Endothelial cell of umbilical vein (primary cell): ENCODE results near the gene KCNMB3. TPM values are rescaled to one million over a fixed set of nuclear protein-coding genes. Genes with fewer than 3 reads are reported as not detected.

Experiments used
- BruUV-seq: library from RNA; stranded (reverse); fragments of 400-500 nt; replicated peaks from 2 replicates; lab custom pipeline; 2021; lab: Mats Ljungman, UMichigan
- CTCF ChIA-PET: fragments of 300-600, 350-600 bp; sonication (Branson Sonifier 250); formaldehyde crosslinking; loops from one replicate; lab custom pipeline; 2021; ENCODE audit warnings: antibody characterized with exemption, inconsistent platforms; lab: Charles Lee
- POLR2A ChIA-PET: fragments of 300-600, 350-600 bp; sonication (Branson Sonifier 250); formaldehyde crosslinking; loops from one replicate; lab custom pipeline; 2021; ENCODE audit warnings: antibody characterized with exemption, inconsistent platforms; lab: Charles Lee
- DNase-seq: peaks from one replicate; pipeline ENCODE4 v3.0.0-alpha.2; 2011; ENCODE audit warnings: low read depth, low spot score
- FAIRE-seq: peaks from 2 replicates; lab custom pipeline; 2011; peaks lifted over from hg19 to GRCh38; lab: Jason Lieb, UNC
- H2AFZ ChIP-seq: 2 replicates; pipeline ENCODE4 v1.6.0; 2012; ENCODE audit warnings: low read depth, low read length, control low read depth, inconsistent platforms
- H3K27ac ChIP-seq: 2 replicates; pipeline ENCODE4 v1.5.1; 2011; ENCODE audit warnings: low read depth, mild to moderate bottlenecking, control low read depth, low read length, moderate library complexity; ENCODE audit not compliant: insufficient read depth
- H3K27me3 ChIP-seq, 2 experiments: 2 replicates each; pipeline versions ENCODE4 v1.6.0 to v1.6.1; 2011; ENCODE audit warnings: low read length in 2 of 2, mixed read lengths in 1 of 2; ENCODE audit not compliant: control insufficient read depth in 2 of 2, insufficient read depth in 2 of 2
- H3K36me3 ChIP-seq, 2 experiments: 2 replicates in 1 of 2; 3 replicates in 1 of 2; pipeline ENCODE4 v1.5.1; 2011; ENCODE audit warnings: low read length in 2 of 2, mild to moderate bottlenecking in 1 of 2, moderate library complexity in 1 of 2; ENCODE audit not compliant: control insufficient read depth in 2 of 2, insufficient read depth in 2 of 2; ENCODE audit errors: extremely low read depth in 1 of 2
- H3K4me1 ChIP-seq: 3 replicates; pipeline ENCODE4 v1.5.1; 2011; ENCODE audit warnings: mild to moderate bottlenecking, low read length; ENCODE audit not compliant: control insufficient read depth, insufficient read depth; ENCODE audit errors: extremely low read depth
- H3K4me2 ChIP-seq: 2 replicates; pipeline ENCODE4 v1.6.1; 2011; ENCODE audit warnings: low read length, control low read depth, mixed read lengths; ENCODE audit not compliant: insufficient read depth
- H3K4me3 ChIP-seq, 3 experiments: fragments of 200-600 bp in 1 of 3; sonication (generic), shearing (Covaris generic) in 1 of 3; replicated peaks in 1 of 3; 2 replicates each; pipeline ENCODE4 v1.5.1; 2011 to 2016; ENCODE audit warnings: control low read depth in 3 of 3, low read length in 3 of 3, mild to moderate bottlenecking in 2 of 3, inconsistent platforms in 1 of 3, low read depth in 1 of 3, moderate library complexity in 1 of 3; ENCODE audit not compliant: insufficient read depth in 1 of 3
- H3K79me2 ChIP-seq: 2 replicates; pipeline ENCODE4 v1.6.0; 2012; ENCODE audit warnings: low read length, inconsistent platforms; ENCODE audit not compliant: control insufficient read depth, insufficient read depth
- H3K9ac ChIP-seq: replicated peaks from 2 replicates; pipeline ENCODE3; 2011; ENCODE audit warnings: low read length, control low read depth; ENCODE audit not compliant: insufficient read depth; ENCODE audit errors: extremely low read depth
- H3K9me1 ChIP-seq: replicated peaks from 3 replicates; pipeline ENCODE4 v1.6.0; 2011; ENCODE audit warnings: mild to moderate bottlenecking, low read length; ENCODE audit not compliant: control insufficient read depth, insufficient read depth; ENCODE audit errors: extremely low read depth
- H3K9me3 ChIP-seq: replicated peaks from 2 replicates; pipeline ENCODE4 v1.5.1; 2012; ENCODE audit warnings: low read length, inconsistent platforms; ENCODE audit not compliant: control insufficient read depth, insufficient read depth
- H4K20me1 ChIP-seq: replicated peaks from 2 replicates; pipeline ENCODE3; 2011; ENCODE audit warnings: mild to moderate bottlenecking, low read length; ENCODE audit not compliant: control insufficient read depth, insufficient read depth; ENCODE audit errors: extremely low read depth
- EZH2 ChIP-seq: IDR thresholded peaks from 2 replicates; pipeline ENCODE4 v1.6.1; 2012; ENCODE audit warnings: borderline replicate concordance, low read depth, mild to moderate bottlenecking, moderate library complexity, low read length, inconsistent platforms; ENCODE audit not compliant: severe bottlenecking
- FOS ChIP-seq: IDR thresholded peaks from 2 replicates; pipeline ENCODE4 v1.6.1; 2011; ENCODE audit warnings: mild to moderate bottlenecking, low read length, moderate library complexity, borderline replicate concordance; ENCODE audit not compliant: insufficient read depth
- POLR2AphosphoS5 ChIP-seq: IDR thresholded peaks from 2 replicates; pipeline ENCODE4 v1.6.1; 2012; ENCODE audit warnings: low read depth, mild to moderate bottlenecking, control low read depth, low read length, moderate library complexity; ENCODE audit not compliant: insufficient read depth
- dilution Hi-C: fragments of 300-500 bp; cut with MboI; formaldehyde crosslinking; loops from one replicate; pipeline ENCODE4 v1.15.0; 2019; ENCODE audit warnings: low sequenced_read_pairs; ENCODE audit not compliant: extremely low pct_ligation_motif_present
- intact Hi-C: fragments of 100-400 bp; cut with micrococcal nuclease; formaldehyde crosslinking; loops from one replicate; pipeline ENCODE4 v1.10.0; 2022
- polyA plus RNA-seq, 4 experiments: library from polyadenylated mRNA; depleted of rRNA in 3 of 4; stranded (reverse) in 3 of 4; unstranded in 1 of 4; fragments of >200 nt; gene quantifications; 2 replicates each; pipeline versions ENCODE4 v1.2.1 to v1.2.3, GENCODE V29; 2011 to 2012; ENCODE audit warnings: missing spikeins in 1 of 4
- total RNA-seq: library from RNA; stranded (reverse); gene quantifications from 2 replicates; pipeline ENCODE4 v1.2.3, GENCODE V29; 2021
- TF ChIP-seq, protein P1 (sequence below), 2 donors: IDR thresholded peaks; 1 replicate in 1 of 2; 2 replicates in 1 of 2; pipeline ENCODE4 v1.5.1; 2011; ENCODE audit warnings: low read length in 2 of 2, mild to moderate bottlenecking in 2 of 2, moderate library complexity in 2 of 2, control low read depth in 1 of 2, inconsistent platforms in 1 of 2, low read depth in 1 of 2; ENCODE audit not compliant: insufficient read depth in 1 of 2; ENCODE audit errors: extremely low read depth in 1 of 2
- TF ChIP-seq, protein P2 (sequence below): IDR thresholded peaks from 2 replicates; pipeline ENCODE4 v1.6.1; 2011; ENCODE audit not compliant: insufficient read depth, insufficient read length

The KCNMB3 gene
- total and polyA plus RNA-seq, 2 donors (not counting 3 experiments of a cell fraction or from before 2014, with no cell fraction given), result 1.2 to 1.7 TPM

DNA sequence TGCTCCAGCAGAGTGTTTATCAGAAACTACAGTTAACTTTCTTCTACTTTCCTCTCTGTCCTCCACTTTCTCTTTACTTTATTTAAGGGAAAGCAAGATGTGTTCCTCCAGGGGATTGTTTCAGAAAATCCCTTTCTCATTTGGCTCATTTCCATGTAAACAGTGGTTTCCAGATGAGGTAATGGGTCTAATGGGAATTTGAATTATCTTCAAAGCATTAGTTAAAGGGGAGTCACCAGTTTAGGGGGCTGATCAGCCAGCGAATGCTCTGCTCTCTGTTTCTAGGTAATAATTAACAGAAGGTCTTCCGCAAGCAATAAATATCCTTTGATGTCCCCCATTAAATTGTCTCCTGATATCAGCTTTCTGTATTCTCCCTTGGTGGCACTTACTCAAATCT is 41.5 kb upstream of the KCNMB3 start:
- Histone ChIP-seq H3K9me1 (no peaks in the 10 kb centered on the region), H3K4me3 (no peak overlapping the region), H3K79me2 (no peaks in the 10 kb centered on the region), H3K4me2 (no peak overlapping the region), H3K9ac (no peak overlapping the region), H3K27ac (no peak overlapping the region), H3K27me3 (peaks cover 0 to 4% of the 10 kb centered on the region in 2 experiments), H3K9me3 (no peaks in the 10 kb centered on the region), H4K20me1 (no peaks in the 10 kb centered on the region), H2AFZ (no peak overlapping the region), H3K4me1 (no peaks in the 10 kb centered on the region), H3K36me3 (no peaks in the 10 kb centered on the region)
- DNase-seq (no peak), FAIRE-seq (no peak)
- intact Hi-C loops, result no loop called here
- TF ChIP-seq, protein P1, sequence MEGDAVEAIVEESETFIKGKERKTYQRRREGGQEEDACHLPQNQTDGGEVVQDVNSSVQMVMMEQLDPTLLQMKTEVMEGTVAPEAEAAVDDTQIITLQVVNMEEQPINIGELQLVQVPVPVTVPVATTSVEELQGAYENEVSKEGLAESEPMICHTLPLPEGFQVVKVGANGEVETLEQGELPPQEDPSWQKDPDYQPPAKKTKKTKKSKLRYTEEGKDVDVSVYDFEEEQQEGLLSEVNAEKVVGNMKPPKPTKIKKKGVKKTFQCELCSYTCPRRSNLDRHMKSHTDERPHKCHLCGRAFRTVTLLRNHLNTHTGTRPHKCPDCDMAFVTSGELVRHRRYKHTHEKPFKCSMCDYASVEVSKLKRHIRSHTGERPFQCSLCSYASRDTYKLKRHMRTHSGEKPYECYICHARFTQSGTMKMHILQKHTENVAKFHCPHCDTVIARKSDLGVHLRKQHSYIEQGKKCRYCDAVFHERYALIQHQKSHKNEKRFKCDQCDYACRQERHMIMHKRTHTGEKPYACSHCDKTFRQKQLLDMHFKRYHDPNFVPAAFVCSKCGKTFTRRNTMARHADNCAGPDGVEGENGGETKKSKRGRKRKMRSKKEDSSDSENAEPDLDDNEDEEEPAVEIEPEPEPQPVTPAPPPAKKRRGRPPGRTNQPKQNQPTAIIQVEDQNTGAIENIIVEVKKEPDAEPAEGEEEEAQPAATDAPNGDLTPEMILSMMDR (IDR thresholded peaks at IDR 0.05; ENCODE audit: extremely low read depth in 1 of 2, insufficient read depth in 1 of 2, low read depth in 1 of 2, low read length in 2 of 2), result no peak
- TF ChIP-seq EZH2, result no peak
- TF ChIP-seq FOS, result no peak
- ChIA-PET CTCF (no interaction called here), POLR2A (no interaction called here)
- BruUV-seq, result no TSS peak
- dilution Hi-C loops, result no loop called here

DNA sequence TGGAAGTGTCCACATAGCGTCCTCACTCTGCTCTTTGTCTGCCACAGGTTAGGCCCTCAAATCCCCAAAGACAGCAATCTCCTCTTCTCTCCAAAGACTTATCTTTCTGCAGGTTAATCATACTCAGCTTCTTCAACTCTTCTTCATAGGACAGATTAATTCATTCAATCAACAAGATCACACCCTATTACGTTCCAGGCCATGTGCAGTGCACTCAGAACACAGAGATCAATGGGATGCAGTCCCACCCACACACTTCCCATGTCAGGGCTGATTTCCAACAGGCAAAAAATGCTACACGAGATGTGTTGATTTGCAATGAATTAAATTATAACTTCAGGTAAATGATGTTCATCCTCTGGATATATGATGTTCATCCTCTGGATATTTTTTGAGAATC is 38.4 kb upstream of the KCNMB3 start:
- dilution Hi-C loops, result no loop called here
- CTCF ChIA-PET, result interaction anchor here (1.2 to 1.7 kb wide), 2 partner anchors 17 kb away, joined by 4 to 7 read pairs; no protein-coding TSS in a partner anchor
- intact Hi-C loops, result loop anchor here (2.0 kb wide), 1 partner anchor 56 kb away; no protein-coding TSS in a partner anchor

More for the DNA sequence above, 38.4 kb upstream of the KCNMB3 start:
- Histone ChIP-seq H3K4me1 (no peaks in the 10 kb centered on the region), H4K20me1 (no peaks in the 10 kb centered on the region), H3K4me2 (no peak overlapping the region), H3K9ac (no peak overlapping the region), H3K27me3 (no peaks in the 10 kb centered on the region), H3K4me3 (no peak overlapping the region), H3K36me3 (no peaks in the 10 kb centered on the region), H3K27ac (no peak overlapping the region), H3K9me3 (no peaks in the 10 kb centered on the region), H3K9me1 (no peaks in the 10 kb centered on the region), H2AFZ (no peak overlapping the region), H3K79me2 (no peaks in the 10 kb centered on the region)
- no peak for TF ChIP-seq POLR2AphosphoS5
- TF ChIP-seq, protein P2, sequence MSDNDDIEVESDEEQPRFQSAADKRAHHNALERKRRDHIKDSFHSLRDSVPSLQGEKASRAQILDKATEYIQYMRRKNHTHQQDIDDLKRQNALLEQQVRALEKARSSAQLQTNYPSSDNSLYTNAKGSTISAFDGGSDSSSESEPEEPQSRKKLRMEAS, result no peak
- BruUV-seq, result no TSS peak
- DNase-seq (no peak), FAIRE-seq (no peak)
- POLR2A ChIA-PET, result no interaction called here
